PC-3 (cell line): ENCODE measurements around the gene CEP95. TPM values are rescaled to one million over a fixed set of nuclear protein-coding genes. Genes with fewer than 3 reads are reported as not detected.

Experiments
- ATAC-seq: fragments of 200-7000 bp; cut with Tn5 transposase; 2 replicates; pipeline ENCODE4 v1.9.1; 2020; ENCODE audit warnings: mild to moderate bottlenecking, moderate library complexity
- BruUV-seq: library from RNA; stranded (reverse); fragments of 400-500 nt; replicated peaks from 2 replicates; lab custom pipeline; 2021; lab: Mats Ljungman, UMichigan
- CTCF ChIA-PET: fragments of 300-600 bp; sonication (Branson Sonifier 250); formaldehyde crosslinking; loops from one replicate; lab custom pipeline; 2022; ENCODE audit warnings: antibody characterized with exemption; lab: Charles Lee
- POLR2A ChIA-PET: fragments of 300-600 bp; sonication (Branson Sonifier 250); formaldehyde crosslinking; loops from one replicate; lab custom pipeline; 2022; ENCODE audit warnings: antibody characterized with exemption; ENCODE audit not compliant: unreplicated experiment; lab: Charles Lee
- DNase-seq: peaks from one replicate; pipeline ENCODE4 v3.0.0-alpha.2; 2015
- H2AFZ ChIP-seq: fragments of 300-600 bp; sonication (generic); 2 replicates; pipeline ENCODE4 v1.6.0; 2016; ENCODE audit warnings: antibody characterized with exemption, low read length
- H3F3A ChIP-seq: fragments of 300-600 bp; sonication (generic); one replicate; pipeline ENCODE4 v1.6.0; 2017; ENCODE audit warnings: antibody characterized with exemption, low read length, control low read depth, mild to moderate bottlenecking; ENCODE audit not compliant: unreplicated experiment
- H3K27ac ChIP-seq: fragments of 300-600 bp; sonication (generic); 2 replicates; pipeline ENCODE4 v1.5.1; 2016; ENCODE audit warnings: mild to moderate bottlenecking, low read length
- H3K27me3 ChIP-seq: fragments of 300-600 bp; sonication (generic); 2 replicates; pipeline ENCODE4 v1.6.1; 2016; ENCODE audit warnings: low read length, mixed read lengths
- H3K36me3 ChIP-seq: fragments of 300-600 bp; sonication (generic); 2 replicates; pipeline ENCODE4 v1.6.1; 2016; ENCODE audit warnings: low read depth, mixed run types, low read length, mixed read lengths
- H3K4me1 ChIP-seq: fragments of 300-600 bp; sonication (generic); 2 replicates; pipeline ENCODE4 v1.5.1; 2016; ENCODE audit warnings: low read length; ENCODE audit not compliant: insufficient read depth
- H3K4me2 ChIP-seq: fragments of 300-600 bp; sonication (generic); 2 replicates; pipeline ENCODE4 v1.6.0; 2016; ENCODE audit warnings: low read length
- H3K4me3 ChIP-seq: fragments of 300-600 bp; sonication (generic); 2 replicates; pipeline ENCODE4 v1.5.1; 2016; ENCODE audit warnings: mild to moderate bottlenecking, low read length, mixed read lengths
- H3K79me2 ChIP-seq: fragments of 300-600 bp; sonication (generic); 2 replicates; pipeline ENCODE4 v1.6.1; 2017; ENCODE audit warnings: low read length, mixed read lengths
- H3K9ac ChIP-seq: fragments of 300-600 bp; sonication (generic); 2 replicates; pipeline ENCODE4 v1.6.0; 2016; ENCODE audit warnings: mild to moderate bottlenecking, low read length
- H3K9me2 ChIP-seq: fragments of 300-600 bp; sonication (generic); replicated peaks from 2 replicates; pipeline ENCODE4 v1.6.1; 2016; ENCODE audit warnings: mixed run types, low read length, mixed read lengths
- H3K9me3 ChIP-seq: fragments of 300-600 bp; sonication (generic); 2 replicates; pipeline ENCODE4 v1.6.1; 2016; ENCODE audit warnings: low read length, mixed read lengths
- H4K20me1 ChIP-seq: fragments of 300-600 bp; sonication (generic); 2 replicates; pipeline ENCODE4 v1.6.1; 2016; ENCODE audit warnings: low read length, mixed read lengths
- CTCF ChIP-seq: fragments of 300-600 bp; sonication (generic); conservative IDR thresholded peaks from 2 replicates; pipeline ENCODE4 v1.5.1; 2017; ENCODE audit warnings: antibody characterized with exemption, low read depth, mild to moderate bottlenecking, low read length
- EZH2 ChIP-seq: fragments of 300-600 bp; sonication (generic); IDR thresholded peaks from one replicate; pipeline ENCODE4 v1.6.1; 2017; ENCODE audit warnings: antibody characterized with exemption, mild to moderate bottlenecking, low read length; ENCODE audit not compliant: unreplicated experiment
- EZH2phosphoT487 ChIP-seq: fragments of 300-600 bp; sonication (generic); IDR thresholded peaks from 2 replicates; pipeline ENCODE4 v1.6.1; 2018; ENCODE audit warnings: mild to moderate bottlenecking, antibody characterized with exemption, low read length, borderline replicate concordance
- intact Hi-C: fragments of 100-400 bp; cut with micrococcal nuclease; formaldehyde crosslinking; loops from 2 replicates; pipeline ENCODE4 v1.9.0; 2023
- total RNA-seq: library from RNA; depleted of rRNA; stranded (reverse); fragments of >200 nt; gene quantifications from 2 replicates; pipeline ENCODE4 v1.2.3, GENCODE V29; 2014

Gene CEP95
- total RNA-seq, 1 experiment from 2014 or later, result 32.4 TPM

GRCh38 chr17:64477849-64478248 is 28.9 kb upstream of the CEP95 start:
- ChIA-PET POLR2A (no interaction called here), CTCF (no interaction called here)
- Histone ChIP-seq H3K79me2 (no peaks in the 10 kb centered on the region), H3K9me2 (no peaks in the 10 kb centered on the region), H3K27me3 (no peaks in the 10 kb centered on the region), H3K36me3 (peaks cover 21% of the 10 kb centered on the region), H2AFZ (no peak overlapping the region), H3K4me2 (no peak overlapping the region), H3K9me3 (no peaks in the 10 kb centered on the region), H3F3A (no peaks in the 10 kb centered on the region), H3K4me1 (no peaks in the 10 kb centered on the region), H3K27ac (no peak overlapping the region), H3K4me3 (no peak overlapping the region), H3K9ac (no peak overlapping the region), H4K20me1 (no peaks in the 10 kb centered on the region)
- ATAC-seq, result no peak
- no peak for DNase-seq
- intact Hi-C loops, result loop anchor here (1.0 kb wide), 1 partner anchor 58 kb away; no protein-coding TSS in a partner anchor
- TF ChIP-seq EZH2phosphoT487 (no peak), CTCF (no peak), EZH2 (no peak)
- BruUV-seq, result no TSS peak

- DNase-seq (no peak), ATAC-seq (no peak)
- H3K9ac ChIP-seq, result no peak overlapping the region
- H3K27me3 ChIP-seq, result no peaks in the 10 kb centered on the region
- no peak overlapping the region for H3K27ac ChIP-seq
- BruUV-seq, result no TSS peak
- intact Hi-C loops, result no loop called here
- H3K4me2 ChIP-seq, result no peak overlapping the region
- H3F3A ChIP-seq, result no peaks in the 10 kb centered on the region
- no peaks in the 10 kb centered on the region for H4K20me1 ChIP-seq
- H3K36me3 ChIP-seq, result peaks cover 24% of the 10 kb centered on the region
- no peaks in the 10 kb centered on the region for H3K9me2 ChIP-seq
- POLR2A ChIA-PET, result no interaction called here
- TF ChIP-seq CTCF (no peak), EZH2 (no peak), EZH2phosphoT487 (no peak)
- no peak overlapping the region for H2AFZ ChIP-seq
- no peak overlapping the region for H3K4me3 ChIP-seq
- H3K9me3 ChIP-seq, result no peaks in the 10 kb centered on the region
- no peaks in the 10 kb centered on the region for H3K4me1 ChIP-seq
- H3K79me2 ChIP-seq, result no peaks in the 10 kb centered on the region
- CTCF ChIA-PET, result no interaction called here
Measured at GRCh38 chr17:64480951-64481350, 25.8 kb upstream of the CEP95 start.

GRCh38 chr17:64484380-64484779 is 22.4 kb upstream of the CEP95 start:
- Histone ChIP-seq H3K9ac (no peak overlapping the region), H3K79me2 (no peaks in the 10 kb centered on the region), H3K9me2 (no peaks in the 10 kb centered on the region), H4K20me1 (no peaks in the 10 kb centered on the region), H3K4me1 (no peaks in the 10 kb centered on the region), H3K27ac (no peak overlapping the region), H2AFZ (no peak overlapping the region), H3K27me3 (no peaks in the 10 kb centered on the region), H3K4me3 (no peak overlapping the region), H3K9me3 (no peaks in the 10 kb centered on the region), H3F3A (no peaks in the 10 kb centered on the region), H3K4me2 (no peak overlapping the region), H3K36me3 (peaks cover 19% of the 10 kb centered on the region)
- no peak for DNase-seq
- TF ChIP-seq CTCF (no peak), EZH2 (no peak), EZH2phosphoT487 (no peak)
- no TSS peak for BruUV-seq
- intact Hi-C loops, result no loop called here
- ChIA-PET CTCF (no interaction called here), POLR2A (no interaction called here)
- no peak for ATAC-seq
